Lower leg skin (tissue), 4 donors: ENCODE data around the gene CD99. TPM values are rescaled to one million over a fixed set of nuclear protein-coding genes. Genes with fewer than 3 reads are reported as not detected.

Source experiments
- DNase-seq, 2 donors: peaks; one replicate each; pipeline ENCODE4 v3.0.0-alpha.2; 2019; ENCODE audit warnings: low spot score in 2 of 2
- H3K4me3 ChIP-seq: fragments of 200-600 bp; sonication (generic); 2 replicates; pipeline ENCODE4 v1.5.1; 2017; ENCODE audit warnings: mild to moderate bottlenecking, low read depth; ENCODE audit not compliant: poor library complexity, severe bottlenecking
- CTCF ChIP-seq, 3 donors: fragments of 450-650 bp; IDR thresholded peaks; one replicate each; pipeline ENCODE4 v1.5.1; 2016; ENCODE audit warnings: antibody characterized with exemption in 3 of 3, mild to moderate bottlenecking in 3 of 3, moderate library complexity in 2 of 3
- POLR2A ChIP-seq, 2 donors: fragments of 450-650 bp; IDR thresholded peaks; one replicate each; pipeline ENCODE4 v1.6.1; 2016 to 2017; ENCODE audit warnings: antibody characterized with exemption in 2 of 2, mild to moderate bottlenecking in 1 of 2, moderate library complexity in 1 of 2
- WGBS, 2 donors: methylation state at CpG; one replicate each; pipeline ENCODE4 v1.1.5; 2018; 5-methylcytosine and 5-hydroxymethylcytosine counted together
- intact Hi-C: fragments of 100-400 bp; cut with DNase I; formaldehyde crosslinking; loops from one replicate; pipeline ENCODE4 v1.15.0; 2023; ENCODE audit warnings: low total_unique reads
- total RNA-seq, 4 donors: library from RNA; depleted of rRNA; stranded (reverse); fragments of >200 nt; gene quantifications; one replicate each; pipeline ENCODE4 v1.1.0, GENCODE V29; 2016

CD99 gene
- total RNA-seq, 4 donors from 2014 or later, result 168 to 384 (median 194) TPM

DNA sequence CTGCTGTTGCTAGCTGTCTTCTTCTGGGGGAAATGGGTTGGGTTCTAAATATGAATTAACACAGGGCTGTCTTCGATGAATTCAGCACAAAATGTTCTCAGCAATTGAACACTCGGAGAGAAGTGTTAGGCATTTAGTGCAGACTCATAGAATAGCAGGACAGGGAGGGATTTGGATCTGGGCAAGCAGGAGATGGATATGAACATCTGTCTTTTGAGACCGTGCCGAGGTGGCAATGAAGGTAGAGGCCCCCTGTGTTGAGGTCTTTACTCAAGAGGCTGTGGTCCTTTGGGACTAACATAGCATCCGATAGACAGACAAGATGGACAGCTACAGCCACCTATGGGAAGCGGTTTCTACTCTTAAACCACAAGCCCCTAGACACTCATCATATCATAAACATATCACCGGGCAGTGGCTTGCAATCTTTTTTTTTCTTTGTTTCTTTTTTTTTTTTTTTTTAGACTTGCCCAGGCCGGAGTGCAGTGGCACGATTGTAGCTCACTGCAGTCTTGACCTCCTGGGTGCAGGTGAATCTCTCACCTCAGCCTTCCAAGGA is 6.7 kb downstream of the CD99 start:
- no peak overlapping the region for H3K4me3 ChIP-seq
- TF ChIP-seq CTCF (IDR thresholded peaks at IDR 0.05), result no peak
- TF ChIP-seq POLR2A (IDR thresholded peaks at IDR 0.05), result no peak
- DNase-seq, result peak in 1 of 2 donors; percentile 76
- intact Hi-C loops, result no loop called here
- WGBS, 2 donors, result 64 to 67% methylated on average over 9 of the region's 9 CpGs

DNA sequence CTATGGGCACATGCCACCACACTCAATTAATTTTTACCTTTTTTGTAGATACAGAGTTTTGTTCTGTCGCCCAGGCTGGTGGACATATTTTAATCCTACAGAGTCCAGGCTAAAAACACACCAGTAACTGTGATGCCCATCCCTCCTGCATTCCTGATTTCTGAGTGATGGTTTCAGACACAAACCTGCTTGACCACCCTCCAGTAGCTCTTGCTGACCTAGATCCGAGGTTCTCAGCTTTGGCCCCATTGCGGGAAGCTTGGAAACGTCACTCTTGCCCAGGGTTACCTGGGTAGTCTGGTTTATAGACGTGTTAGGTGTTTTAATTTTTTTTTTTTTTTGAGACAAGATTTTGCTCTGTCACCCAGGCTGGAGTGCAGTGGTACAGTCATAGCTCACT is 7.5 kb downstream of the CD99 start:
- H3K4me3 ChIP-seq, result no peak overlapping the region
- DNase-seq, result peak in 1 of 2 donors; percentile 31
- WGBS, 2 donors, result 66 to 79% methylated on average over 5 of the region's 5 CpGs
- TF ChIP-seq CTCF (IDR thresholded peaks at IDR 0.05) (no peak), POLR2A (IDR thresholded peaks at IDR 0.05) (no peak)
- intact Hi-C loops, result no loop called here

DNA sequence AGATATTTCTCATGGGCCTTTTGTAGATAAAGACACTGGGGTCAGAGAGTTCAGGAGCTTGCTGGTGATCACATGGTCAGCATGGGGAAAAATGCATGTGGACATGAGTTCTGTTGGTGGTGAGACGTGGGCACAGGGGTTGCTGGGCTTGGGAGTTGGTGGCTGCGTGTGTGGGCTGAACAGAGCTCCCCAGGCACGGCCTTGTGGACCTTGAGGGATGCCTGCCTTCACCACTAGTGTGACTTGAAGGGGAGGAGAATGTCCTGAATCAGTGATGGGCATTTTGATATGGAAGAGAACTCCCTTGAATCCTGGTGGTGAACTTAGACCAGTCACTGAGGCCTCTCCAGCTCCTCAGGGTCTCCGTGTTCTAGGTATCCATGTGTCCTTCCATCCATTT is 8.9 kb downstream of the CD99 start:
- peak in 1 of 2 donors; percentile 70 for DNase-seq
- no peak overlapping the region for H3K4me3 ChIP-seq
- TF ChIP-seq POLR2A (IDR thresholded peaks at IDR 0.05) (no peak), CTCF (IDR thresholded peaks at IDR 0.05) (no peak)
- 91 to 94% methylated on average over 4 of the region's 4 CpGs for WGBS, 2 donors
- intact Hi-C loops, result no loop called here

DNA sequence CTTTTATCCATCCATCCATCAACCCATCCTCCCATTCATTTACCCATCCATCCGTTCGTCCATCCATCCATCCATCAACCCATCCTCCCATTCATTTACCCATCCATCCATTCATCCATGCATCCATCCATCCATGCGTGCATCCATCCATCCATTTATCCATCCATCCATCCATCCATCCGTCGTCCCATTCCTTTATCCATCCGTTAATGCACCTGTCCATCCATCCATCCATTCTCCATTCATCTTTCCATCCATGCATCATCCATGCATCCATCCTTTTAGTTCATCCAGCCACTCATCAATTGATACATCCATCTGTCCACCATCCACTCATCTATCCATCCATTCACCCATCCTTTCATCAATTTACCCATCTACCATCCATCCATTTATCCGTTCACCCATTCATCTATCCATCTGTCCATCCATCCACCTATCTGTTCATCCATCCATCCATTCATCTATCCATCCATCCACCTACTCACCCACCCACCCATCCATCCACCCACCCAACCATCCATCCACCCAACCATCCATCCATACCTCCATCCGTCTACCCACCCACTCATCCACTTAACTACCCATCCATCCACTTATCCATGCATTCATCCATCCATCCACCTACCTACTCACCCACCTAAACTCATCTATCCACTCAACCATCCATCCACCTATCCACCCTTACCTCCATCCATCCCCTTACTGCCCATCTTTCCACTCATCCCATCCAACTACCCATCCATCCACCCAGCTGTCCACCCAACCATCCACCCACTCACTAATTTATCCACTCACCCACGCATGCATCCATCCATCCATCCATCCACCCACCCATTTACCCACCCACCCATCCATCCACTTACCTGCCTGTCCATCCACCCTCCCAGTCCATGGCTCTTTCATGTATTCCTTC is 9.6 kb downstream of the CD99 start:
- WGBS, 2 donors, result 95 to 97% methylated on average over 9 of the region's 9 CpGs
- DNase-seq, result no peak
- H3K4me3 ChIP-seq, result no peak overlapping the region
- intact Hi-C loops, result no loop called here
- no peak for TF ChIP-seq CTCF (IDR thresholded peaks at IDR 0.05)
- no peak for TF ChIP-seq POLR2A (IDR thresholded peaks at IDR 0.05)

DNA sequence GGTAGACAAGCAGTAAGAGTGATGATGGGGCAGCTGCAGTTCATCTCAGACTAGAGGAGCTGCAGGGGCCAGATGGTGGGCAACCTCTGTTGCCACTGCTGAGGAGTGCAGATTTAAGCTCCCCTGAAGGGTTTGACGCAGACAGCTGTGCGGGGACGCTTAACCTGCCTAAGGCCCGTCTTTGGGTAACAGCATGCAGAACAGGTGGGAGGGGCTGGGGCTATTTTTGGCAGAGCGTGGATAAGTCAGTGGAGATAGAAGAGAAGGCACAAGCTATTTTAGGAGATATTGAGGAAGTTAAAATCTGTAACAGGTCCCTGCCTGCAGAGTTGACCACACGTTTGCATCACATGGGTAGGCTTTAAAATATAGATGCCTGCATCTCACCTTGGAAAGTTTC is 10.5 kb downstream of the CD99 start:
- 34 to 55% methylated on average over 6 of the region's 6 CpGs for WGBS, 2 donors
- DNase-seq, result no peak
- intact Hi-C loops, result no loop called here
- H3K4me3 ChIP-seq, result no peak overlapping the region
- no peak for TF ChIP-seq POLR2A (IDR thresholded peaks at IDR 0.05)
- no peak for TF ChIP-seq CTCF (IDR thresholded peaks at IDR 0.05)
